22Rv1 (cell line): ENCODE results near the gene KCNQ1.

Experiments used
- CTCF ChIP-seq: fragments of 450-650 bp; IDR thresholded peaks from 2 replicates; pipeline ENCODE4 v1.5.1; 2017; ENCODE audit warnings: mild to moderate bottlenecking
- ZFX ChIP-seq: fragments of 450-650 bp; IDR thresholded peaks from 2 replicates; pipeline ENCODE4 v1.6.1; 2017; ENCODE audit warnings: antibody characterized with exemption, borderline replicate concordance

DNA sequence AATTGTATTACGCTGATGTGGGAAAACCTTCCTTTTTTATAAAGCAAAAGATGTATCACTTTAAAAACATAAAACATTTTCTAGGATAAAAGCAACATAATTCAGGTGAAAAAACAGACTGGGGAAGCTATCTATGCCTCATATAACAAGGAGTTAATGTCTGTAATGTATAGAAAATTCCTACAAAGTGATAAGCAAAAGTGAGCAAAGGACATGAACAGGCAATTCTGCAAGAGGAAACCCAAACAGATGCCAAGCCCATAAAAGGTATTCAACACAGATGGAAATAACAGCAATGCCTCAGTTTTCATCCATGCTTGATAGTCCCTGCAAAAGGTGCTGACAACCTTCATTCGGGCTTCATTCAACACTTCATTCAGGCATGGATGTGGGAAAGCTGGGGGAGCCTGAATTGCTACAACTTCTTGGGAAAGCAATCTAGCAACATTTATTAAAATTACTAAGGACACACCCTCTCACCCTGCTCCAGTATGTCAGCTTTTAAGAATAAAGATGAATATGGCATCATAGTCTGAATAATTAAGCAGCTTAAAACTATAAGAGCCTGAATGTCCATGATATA, 215.6 kb downstream of the KCNQ1 start:
- TF ChIP-seq CTCF: no peak
- no peak for TF ChIP-seq ZFX
